Activated T-cell treated with anti-CD3 and anti-CD28 coated beads, Interleukin-2, amount 50 U/mL, for 48 hours (primary cell): ENCODE measurements around the gene CERS6.

Experiments
- DNase-seq, 2 experiments: peaks; one replicate each; pipeline ENCODE4 v3.0.0-alpha.2; 2020

The CERS6 gene

DNA sequence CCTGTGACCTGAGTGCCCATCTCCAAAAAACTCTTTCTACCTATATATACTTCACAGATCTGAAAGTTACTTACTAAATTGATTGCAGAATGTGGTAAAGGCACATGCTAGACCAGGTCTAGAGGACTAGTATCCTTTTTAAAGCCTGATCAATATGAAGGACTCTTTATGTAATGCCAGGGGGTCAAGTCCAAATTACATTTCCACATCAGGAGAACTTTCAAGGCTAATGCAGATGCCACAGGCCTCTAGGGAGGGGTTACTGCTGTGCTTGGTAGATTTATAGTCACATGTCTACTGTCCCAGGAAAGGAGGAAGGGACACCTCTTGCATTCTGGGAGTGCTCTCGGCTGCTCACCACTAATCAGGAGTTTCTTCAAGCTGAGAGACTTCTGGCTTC is 227.9 kb downstream of the CERS6 start:
- DNase-seq, result no peak

DNA sequence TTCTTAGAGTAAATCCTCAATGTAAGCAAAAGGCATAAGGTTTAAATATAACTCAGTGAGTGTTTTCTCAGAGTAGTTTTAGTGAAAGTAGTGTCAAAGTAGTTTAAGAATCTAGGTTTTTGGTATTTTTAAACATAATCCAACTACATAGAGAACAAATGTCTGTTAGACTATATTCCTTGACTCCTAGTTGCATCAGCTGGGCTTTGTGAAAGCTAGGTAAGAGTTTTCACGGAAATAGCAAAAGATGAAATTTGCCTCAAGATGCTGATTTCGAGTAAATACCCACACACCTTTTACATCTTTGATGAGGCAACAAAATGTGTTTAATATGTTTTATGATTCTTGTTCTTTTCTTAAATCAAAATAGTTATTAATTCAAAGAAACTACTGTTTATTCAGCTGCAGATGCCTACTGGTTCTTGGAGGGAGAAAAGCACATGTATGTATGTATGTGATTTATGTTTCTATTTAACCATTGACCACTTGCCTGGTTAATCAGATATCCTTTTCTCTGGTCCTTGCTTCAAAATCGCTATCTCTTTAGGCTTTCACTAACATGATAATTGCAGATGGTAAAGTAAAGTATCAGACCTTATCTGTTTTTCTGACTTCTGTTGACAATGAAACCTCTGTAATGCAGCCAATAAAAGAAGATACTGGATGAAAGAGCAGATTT is 229.0 kb downstream of the CERS6 start:
- DNase-seq, result no peak

DNA sequence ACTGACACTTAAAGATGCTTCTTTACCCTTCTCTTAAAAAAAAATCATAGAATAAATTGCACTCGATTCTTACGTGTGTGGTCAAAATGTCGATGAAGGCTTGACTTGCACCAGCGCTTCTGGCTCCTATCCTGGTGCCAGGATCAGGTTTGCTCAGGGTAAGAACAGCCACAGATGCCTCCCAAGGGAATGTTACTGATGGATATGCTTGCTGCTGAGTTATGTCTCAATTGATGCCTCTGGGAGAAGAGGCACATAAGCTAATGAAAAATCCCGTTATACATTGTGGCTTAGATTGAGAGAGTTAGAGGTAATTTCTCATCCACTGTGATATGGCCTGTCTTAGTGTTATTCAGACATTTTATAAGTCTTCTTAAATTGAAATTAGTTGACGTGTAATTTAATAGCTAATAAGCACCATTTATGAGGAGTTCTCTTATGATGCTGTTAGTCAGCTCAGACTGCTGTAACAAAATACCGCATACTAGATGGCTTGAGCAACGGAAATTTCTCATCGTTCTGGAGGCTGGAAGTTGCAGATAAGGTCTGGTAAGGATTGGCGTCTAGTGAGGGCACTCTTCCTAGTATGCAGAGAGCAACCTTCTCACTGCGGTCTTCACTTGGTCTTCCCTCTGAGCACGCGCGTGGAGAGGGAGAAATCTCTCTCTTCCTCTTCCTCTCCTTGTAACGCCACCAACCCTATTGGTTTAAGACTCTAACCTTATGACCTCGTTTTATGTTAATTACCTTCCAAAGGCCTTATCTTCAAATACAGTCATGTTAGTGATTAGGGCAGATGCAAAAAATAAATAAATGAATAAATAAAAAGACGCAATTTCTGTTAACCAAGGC is 229.8 kb downstream of the CERS6 start:
- no peak for DNase-seq

DNA sequence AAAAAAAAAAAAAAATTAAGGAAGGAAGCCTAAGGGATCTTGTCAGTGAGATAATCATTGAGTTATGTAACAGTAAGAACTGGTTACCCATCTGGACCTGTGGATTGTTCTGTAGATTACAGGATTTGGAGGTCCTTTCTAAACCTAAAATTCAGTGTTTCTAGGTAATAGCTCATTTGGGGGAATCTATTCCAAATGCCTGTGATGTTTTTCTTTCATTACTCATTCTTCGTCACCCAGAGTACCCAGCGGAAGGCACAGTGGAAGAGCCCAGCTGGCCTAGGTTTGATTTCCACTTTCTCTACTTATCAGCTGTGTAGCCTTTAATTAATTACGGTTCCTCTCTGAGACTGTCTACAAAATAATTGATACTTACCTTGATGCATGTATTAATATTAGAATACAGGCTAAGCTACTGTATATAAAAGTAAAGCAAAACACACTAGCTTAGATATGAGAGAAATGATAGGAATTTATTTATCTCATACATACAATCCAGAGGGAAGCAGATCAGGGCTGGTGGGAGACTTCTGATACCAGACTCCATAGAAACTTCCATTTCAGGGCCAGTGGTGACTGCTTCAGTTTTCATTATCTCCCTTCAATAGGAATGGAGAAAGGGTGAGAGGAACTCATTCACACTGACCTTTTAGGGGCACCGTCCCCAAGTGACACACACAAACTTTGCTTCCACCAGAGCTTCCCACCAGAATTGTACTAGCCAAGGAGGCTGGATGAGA is 230.6 kb downstream of the CERS6 start:
- DNase-seq, result no peak

DNA sequence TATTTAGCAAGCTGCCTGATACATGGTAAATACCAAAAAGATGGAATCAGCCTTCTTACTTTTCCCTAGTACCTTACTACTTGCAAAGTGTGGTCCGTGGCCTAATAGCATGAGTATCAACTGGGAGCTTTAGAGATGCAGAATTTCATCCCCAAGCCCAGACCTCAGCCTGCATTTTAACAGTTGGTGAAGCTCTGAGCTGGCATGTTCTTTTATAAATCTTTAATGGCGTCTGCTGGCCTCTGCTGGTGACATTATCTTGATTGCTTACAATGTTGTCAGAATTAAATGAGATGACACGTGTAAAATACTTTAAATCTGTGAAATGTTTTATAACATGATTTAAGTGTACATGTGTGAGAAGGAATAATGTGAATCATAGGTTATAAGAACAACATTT is 231.2 kb downstream of the CERS6 start:
- no peak for DNase-seq

DNA sequence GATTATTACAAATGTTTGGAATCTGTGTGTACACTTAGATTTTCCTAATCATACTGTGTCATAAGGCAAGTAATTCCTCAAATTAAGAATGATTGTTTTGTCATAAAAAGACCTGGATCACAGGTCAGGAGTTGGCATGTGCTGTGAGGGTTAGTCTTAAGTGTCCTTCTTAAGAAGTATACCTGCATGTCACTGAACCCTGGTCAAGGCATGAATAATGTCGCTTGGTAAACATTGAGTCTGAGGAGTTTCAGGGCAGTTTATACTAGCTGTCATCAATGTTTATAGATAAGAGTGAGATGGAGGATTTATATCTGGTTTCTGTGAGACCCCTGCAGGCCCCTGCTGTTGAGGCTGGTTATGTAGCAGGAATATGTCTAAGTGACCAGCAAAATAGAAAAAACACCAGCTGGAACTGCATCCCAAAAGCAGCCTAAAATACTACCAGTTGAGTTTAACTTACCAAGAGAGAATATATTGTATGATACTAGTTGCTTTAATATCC is 234.4 kb downstream of the CERS6 start:
- DNase-seq, result no peak

DNA sequence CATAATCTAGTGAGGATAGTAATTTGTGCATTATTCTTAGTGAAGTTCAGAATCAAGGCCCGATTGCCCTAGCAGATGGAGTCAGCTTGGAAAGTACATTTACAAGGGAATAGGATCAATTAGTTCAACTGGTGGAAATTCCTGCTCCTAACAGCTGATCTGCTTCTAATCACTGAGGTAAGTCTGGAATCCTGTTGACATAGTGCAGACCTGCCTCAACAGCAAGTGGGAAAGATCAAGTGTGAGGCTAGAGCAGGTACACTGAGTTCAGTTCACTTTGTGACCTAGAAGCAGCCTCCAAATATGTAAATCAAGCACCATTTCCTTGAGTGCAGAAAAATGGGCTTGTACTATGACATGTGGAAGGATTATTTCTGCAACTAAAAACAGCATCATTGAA is 235.1 kb downstream of the CERS6 start:
- DNase-seq, result no peak

DNA sequence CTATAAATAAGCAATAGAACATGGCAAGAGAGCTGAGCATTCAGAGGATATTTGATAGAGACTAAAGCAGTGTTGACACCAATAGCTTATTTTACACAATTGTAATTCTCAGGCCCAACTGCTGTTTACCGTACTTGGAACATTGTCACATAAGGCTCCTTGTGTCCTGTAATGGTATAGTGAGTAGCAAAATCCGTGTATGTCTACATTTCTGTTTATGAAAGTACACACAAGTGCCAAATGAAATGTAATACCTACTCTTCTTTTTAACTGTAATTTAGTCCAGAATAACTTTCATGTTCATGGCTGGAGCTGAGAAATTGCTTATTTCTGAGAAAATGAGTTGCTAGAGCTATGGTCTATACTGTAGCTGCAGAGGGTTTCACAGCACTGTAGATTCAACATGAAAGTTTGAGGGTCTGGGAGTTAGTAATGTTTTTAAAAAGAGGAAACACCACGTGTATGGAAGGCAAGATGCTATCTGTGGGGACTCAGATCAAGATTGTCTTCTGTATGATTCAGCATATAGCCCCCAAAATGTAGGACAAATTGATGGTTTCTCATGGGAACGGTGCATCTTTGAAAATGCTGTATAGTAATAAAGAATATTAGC is 236.2 kb downstream of the CERS6 start:
- DNase-seq, result no peak

DNA sequence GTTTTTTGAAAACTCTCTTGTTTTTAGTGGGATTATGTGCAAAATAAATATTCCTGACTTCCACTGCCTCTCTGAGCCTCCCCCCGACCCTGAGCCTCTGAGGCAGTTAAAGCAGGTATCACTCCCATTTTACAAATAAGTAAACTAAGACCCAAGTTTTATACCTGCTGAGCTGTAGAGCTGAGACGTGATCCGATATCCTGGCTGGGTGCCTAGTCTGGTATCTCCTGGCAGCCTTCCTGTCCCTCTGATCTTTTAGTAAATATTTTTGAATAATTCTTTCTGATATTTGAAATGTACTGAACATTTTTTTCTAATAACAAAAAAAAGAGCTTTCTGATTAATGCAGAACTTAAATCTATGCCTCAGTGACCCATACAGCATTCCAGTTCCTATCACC is 238.1 kb downstream of the CERS6 start:
- DNase-seq, result no peak

DNA sequence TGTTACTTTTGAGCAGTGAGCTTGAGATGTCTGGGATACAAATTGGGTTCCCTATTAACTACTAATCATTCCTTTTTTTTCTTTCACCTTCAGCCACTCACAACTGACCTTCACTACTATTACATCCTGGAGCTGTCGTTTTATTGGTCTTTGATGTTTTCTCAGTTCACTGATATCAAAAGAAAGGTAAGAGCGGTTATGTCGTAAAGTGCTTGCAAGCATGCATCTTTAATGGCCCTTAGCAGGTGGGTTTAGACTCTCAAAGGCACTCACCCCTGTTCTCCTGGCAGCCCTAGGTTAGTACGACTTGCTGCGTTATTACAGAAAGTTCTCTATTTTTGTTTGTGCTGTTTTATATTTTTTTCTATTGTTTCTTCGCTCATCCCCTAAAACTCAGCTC is 238.8 kb downstream of the CERS6 start:
- no peak for DNase-seq

DNA sequence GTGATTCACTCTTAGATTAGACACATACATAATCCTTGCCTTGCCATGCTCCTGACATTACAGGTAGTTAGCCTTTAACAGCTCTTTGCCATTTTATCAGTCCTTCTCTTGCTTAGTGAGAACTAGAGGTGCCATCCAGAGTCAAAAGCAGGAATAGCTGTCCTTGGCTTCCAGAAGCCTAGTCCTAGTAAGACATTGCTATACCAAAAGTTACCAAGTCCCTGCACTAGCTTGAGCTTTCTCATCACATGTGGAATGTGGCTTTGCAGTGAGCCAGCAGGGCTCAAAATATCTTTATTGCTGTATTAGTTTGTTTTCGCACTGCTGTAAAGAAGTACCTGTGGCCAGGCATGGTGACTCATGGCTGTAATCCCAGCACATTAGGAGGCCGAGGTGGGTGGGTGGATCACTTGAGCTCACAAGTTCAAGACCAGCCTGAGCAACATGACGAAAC is 241.6 kb downstream of the CERS6 start:
- no peak for DNase-seq

DNA sequence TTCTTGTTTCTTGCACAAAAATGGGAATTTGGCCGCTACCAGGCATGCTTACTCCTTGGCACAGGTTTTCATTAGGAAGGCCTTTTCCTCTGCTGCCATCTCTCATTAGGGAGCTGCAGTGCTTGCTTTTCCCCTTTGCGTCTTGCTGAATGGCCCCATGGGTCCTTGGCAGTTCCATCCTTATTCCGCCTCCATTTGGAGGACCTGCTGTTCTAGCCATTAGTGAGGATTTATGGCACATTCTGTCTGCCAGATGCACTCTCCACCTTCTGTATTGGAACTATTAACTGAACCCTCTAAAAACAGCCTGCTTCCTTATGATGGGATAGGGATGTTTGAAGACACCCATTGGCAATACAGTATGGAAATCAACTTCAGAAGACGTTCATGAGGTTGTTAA is 242.9 kb downstream of the CERS6 start:
- no peak for DNase-seq

DNA sequence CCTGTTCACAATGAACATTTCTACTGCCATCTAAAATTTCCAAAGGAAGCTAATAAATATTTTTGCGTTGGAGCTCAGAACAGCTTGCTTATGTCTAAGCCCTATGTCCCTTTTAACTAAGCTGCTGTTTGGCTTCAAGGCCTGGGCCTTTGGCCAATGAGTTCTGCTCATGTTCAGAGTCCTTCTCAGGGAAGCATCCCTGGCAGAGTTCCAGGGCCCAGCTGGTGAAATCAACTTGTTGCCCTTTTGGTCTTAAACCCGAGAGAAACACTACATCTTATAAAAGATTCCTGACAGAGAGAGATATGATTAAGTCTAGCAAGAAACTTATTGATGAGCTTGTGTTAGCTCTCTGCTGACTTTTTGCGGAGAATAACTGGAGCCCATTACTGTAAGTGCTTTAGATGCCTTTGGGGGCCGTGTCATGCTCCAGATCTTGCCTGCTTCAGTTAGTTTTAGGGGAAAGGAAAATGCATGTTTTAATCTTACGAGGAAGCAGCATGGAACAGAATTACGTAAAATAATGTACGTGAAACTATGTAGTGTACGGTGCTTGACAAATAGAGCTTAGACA is 243.9 kb downstream of the CERS6 start:
- no peak for DNase-seq

DNA sequence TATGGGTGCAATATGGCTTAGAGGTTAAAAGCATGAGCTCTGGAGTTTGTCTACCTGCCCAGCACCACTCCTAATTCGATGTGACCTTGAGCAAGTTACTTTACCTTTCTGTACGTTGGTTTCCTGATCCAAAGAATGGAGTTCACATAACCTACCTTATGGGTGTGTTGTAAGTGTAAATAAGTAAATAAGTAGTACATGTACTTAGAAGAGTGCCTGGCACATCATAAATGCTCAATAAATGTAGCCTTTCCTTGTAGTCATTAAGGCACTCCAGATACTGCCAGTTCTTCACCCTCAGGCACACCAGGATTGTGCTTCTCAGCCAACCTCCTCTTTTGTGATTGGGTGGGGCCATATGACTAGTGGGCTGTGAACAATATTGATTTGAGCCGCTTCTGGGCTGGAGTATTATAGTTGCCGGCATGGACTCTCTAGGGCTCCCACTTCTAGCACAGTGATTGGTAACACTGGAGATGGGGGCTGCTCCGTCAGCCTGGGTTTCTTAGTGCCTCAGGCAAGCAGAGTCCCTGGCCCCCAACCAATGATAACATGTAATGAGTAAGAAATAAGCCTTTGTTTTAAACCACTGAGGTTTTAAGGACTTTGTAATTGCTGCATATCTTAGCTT is 244.7 kb downstream of the CERS6 start:
- no peak for DNase-seq

DNA sequence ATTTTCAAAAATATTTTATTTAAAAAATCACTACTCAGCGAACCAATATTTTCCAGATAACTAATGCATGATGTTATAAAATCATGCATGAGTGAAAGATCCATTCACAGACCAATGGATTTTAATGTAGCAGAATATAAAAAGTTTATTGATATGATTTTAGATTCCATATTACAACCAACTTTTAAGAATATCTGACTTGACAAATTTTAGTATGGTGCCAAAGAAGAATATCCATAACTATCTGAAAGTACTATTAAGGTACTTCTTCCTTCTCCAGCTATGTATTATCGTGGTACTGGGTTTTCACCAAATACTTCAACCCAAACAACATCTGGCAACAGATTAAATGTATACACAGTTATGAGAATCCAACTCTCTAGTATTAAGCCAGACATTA is 246.5 kb downstream of the CERS6 start:
- no peak for DNase-seq

DNA sequence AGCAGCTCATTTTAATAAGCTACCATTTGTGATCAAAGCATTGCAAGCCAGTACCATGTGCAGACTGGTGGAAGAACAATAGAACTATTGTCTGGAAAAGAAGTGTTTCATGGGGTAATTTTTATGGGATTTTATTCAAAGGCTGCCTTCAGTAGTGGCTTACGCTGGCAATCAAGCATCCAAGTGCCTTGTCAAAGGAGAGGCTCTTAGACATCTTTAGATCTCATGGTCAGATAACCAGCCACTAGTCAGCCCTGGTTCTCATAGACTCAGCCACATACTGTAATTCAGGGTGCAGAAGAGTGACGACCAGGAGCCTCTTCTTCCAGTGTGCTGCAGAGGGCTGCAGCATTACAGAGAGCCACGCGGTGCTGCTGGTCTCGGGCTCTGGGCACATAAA is 247.9 kb downstream of the CERS6 start:
- DNase-seq, result no peak

DNA sequence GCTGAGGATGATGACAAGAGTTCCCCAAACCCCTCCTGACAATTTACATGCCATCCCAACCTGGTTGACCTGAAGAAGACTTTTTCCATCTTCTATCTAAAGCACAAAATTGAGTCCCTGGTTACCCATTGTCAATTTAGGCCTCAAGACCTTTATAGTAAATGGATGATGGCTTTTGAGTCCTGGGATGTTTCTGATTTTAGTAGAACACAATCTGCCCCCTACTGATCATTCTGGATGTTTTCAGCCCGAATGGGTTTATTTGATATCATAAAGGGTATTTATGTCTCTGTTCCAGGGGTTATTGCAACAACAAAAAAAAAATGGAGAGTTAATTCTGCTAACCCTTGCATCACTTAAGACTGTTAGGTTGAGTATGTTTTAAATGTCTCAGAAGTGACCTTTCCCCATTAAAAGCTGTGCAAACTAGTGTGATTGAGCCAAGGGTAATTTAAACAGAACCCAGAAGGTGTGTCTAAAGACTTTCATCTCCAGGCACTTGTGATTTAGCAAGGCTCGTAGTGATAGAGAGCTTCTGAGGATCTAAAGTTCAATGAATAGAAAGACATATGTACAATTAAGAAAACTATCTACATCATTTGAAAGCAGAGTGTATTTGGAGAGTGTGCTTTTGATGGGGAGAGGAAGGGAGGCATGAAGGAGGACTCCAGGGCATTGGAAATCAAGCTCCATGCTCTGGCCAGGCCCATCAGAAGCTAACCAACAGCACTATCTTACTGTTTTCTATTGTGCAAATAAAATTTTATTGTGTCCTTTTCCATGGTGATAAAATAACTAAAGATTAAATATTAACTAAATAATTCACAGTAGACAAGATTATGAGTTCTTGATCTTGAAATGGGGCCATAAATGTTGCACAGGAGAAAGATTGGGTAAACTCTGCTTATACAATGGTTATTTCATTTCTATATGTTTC is 249.7 kb downstream of the CERS6 start:
- no peak for DNase-seq

DNA sequence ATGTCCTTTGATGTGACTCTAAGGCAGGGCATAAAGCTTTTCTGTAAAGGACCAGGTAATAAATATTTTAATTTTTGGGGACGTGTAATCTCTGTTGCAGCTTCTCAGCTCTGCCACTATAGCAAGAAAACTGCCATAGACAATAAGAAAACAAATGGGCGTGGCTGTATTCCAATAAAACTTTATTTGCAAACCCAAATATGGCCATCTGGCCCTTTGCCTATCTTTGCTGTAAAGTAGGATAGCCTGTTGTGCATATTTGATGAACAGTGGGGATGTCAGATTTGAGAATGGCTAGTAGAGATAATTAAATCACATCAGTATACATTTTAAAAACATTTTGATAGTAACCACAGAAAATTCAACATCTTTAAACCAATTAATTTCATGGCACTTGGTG is 250.7 kb downstream of the CERS6 start:
- DNase-seq, result no peak

DNA sequence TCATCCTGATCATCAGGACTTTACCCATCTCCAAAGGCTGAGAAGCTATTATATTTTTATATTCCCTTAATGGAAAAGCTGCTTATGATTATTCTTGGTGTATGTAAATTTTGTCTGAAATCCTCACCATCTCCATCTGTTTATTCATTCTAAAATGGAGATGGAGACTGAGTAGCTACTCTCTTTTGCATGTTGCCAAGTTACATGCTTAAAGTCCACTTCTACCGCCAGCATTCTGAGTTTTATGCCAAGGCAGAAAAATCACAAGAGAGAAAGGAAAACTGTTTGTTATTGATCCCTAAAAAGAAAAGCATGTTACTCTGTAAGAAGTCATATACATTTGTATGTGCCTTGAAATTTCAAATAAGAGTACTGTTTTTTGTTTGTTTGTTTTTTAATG is 252.0 kb downstream of the CERS6 start:
- no peak for DNase-seq

DNA sequence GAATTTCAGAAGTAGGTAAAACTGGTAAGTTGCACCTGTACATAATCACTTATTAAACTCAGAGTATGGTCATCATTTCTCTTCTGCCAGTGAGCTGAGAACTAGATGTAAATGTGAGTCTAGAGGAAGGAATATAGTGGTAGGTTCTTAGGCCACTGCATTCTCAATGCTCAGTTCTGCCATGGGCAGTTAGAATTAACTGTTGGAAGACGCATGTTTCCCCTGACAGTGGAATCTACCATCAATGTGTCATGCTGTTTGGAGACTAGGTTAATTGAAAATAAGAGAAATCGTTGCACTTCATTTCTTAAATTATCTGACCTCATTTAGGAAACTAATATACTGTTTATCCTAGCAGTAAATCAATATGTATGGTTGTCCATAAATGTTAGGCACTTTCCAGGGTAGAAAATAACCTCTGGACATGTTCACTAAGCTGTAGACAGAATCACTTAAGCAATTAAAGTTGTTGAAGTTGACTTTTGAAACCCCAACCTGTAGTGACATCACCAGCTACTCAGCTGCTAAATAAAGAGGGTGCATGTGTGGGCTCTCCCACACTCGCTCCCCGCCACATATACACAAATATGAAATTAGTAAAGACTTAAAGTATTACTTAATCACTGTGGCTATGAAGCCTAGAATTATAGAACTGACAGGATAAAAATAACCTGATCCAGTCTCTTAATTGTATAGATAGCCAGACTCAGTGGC is 254.8 kb downstream of the CERS6 start:
- no peak for DNase-seq
